ENCODE data around the gene CTH.

Gene CTH

GRCh38 chr1:70420320-70420719, 9.3 kb downstream of the CTH start:
- FAIRE-seq (no peak), DNase-seq (ENCODE audit: insufficient read length) (no peak)
- TF ChIP-seq TAF1 (IDR thresholded peaks at IDR 0.05; ENCODE audit: borderline replicate concordance, low read depth, low read length) (no peak), POLR2A (IDR thresholded peaks at IDR 0.05; ENCODE audit: low read depth, low read length) (no peak), POLR2AphosphoS5 (IDR thresholded peaks at IDR 0.05; ENCODE audit: low read depth, low read length) (no peak)

GRCh38 chr1:70426154-70427131, 15.4 kb downstream of the CTH start:
- FAIRE-seq, result no peak
- DNase-seq (ENCODE audit: insufficient read length), result no peak
- TF ChIP-seq POLR2A (IDR thresholded peaks at IDR 0.05; ENCODE audit: low read depth, low read length), result no peak
- no peak for TF ChIP-seq TAF1 (IDR thresholded peaks at IDR 0.05; ENCODE audit: borderline replicate concordance, low read depth, low read length)
- TF ChIP-seq POLR2AphosphoS5 (IDR thresholded peaks at IDR 0.05; ENCODE audit: low read depth, low read length), result no peak

GRCh38 chr1:70427976-70428375, 16.9 kb downstream of the CTH start:
- no peak for FAIRE-seq
- TF ChIP-seq POLR2A (IDR thresholded peaks at IDR 0.05; ENCODE audit: low read depth, low read length) (no peak), TAF1 (IDR thresholded peaks at IDR 0.05; ENCODE audit: borderline replicate concordance, low read depth, low read length) (no peak), POLR2AphosphoS5 (IDR thresholded peaks at IDR 0.05; ENCODE audit: low read depth, low read length) (no peak)
- DNase-seq (ENCODE audit: insufficient read length), result no peak

GRCh38 chr1:70429219-70429618, 18.2 kb downstream of the CTH start:
- DNase-seq (ENCODE audit: insufficient read length), result no peak
- TF ChIP-seq TAF1 (IDR thresholded peaks at IDR 0.05; ENCODE audit: borderline replicate concordance, low read depth, low read length) (no peak), POLR2A (IDR thresholded peaks at IDR 0.05; ENCODE audit: low read depth, low read length) (no peak), POLR2AphosphoS5 (IDR thresholded peaks at IDR 0.05; ENCODE audit: low read depth, low read length) (no peak)
- no peak for FAIRE-seq

GRCh38 chr1:70429757-70430156, 18.7 kb downstream of the CTH start:
- TF ChIP-seq POLR2A (IDR thresholded peaks at IDR 0.05; ENCODE audit: low read depth, low read length) (no peak), POLR2AphosphoS5 (IDR thresholded peaks at IDR 0.05; ENCODE audit: low read depth, low read length) (no peak), TAF1 (IDR thresholded peaks at IDR 0.05; ENCODE audit: borderline replicate concordance, low read depth, low read length) (no peak)
- DNase-seq (ENCODE audit: insufficient read length) (no peak), FAIRE-seq (no peak)

- TF ChIP-seq TAF1 (IDR thresholded peaks at IDR 0.05; ENCODE audit: borderline replicate concordance, low read depth, low read length) (no peak), POLR2AphosphoS5 (IDR thresholded peaks at IDR 0.05; ENCODE audit: low read depth, low read length) (no peak), POLR2A (IDR thresholded peaks at IDR 0.05; ENCODE audit: low read depth, low read length) (no peak)
- DNase-seq (ENCODE audit: insufficient read length) (no peak), FAIRE-seq (no peak)
These were observed 20.2 kb downstream of the CTH start for GRCh38 chr1:70431317-70431716.

GRCh38 chr1:70431874-70432273, 20.8 kb downstream of the CTH start:
- no peak for FAIRE-seq
- TF ChIP-seq TAF1 (IDR thresholded peaks at IDR 0.05; ENCODE audit: borderline replicate concordance, low read depth, low read length), result no peak
- no peak for TF ChIP-seq POLR2A (IDR thresholded peaks at IDR 0.05; ENCODE audit: low read depth, low read length)
- TF ChIP-seq POLR2AphosphoS5 (IDR thresholded peaks at IDR 0.05; ENCODE audit: low read depth, low read length), result no peak
- DNase-seq (ENCODE audit: insufficient read length), result no peak

- DNase-seq (ENCODE audit: insufficient read length) (no peak), FAIRE-seq (no peak)
- no peak for TF ChIP-seq POLR2AphosphoS5 (IDR thresholded peaks at IDR 0.05; ENCODE audit: low read depth, low read length)
- no peak for TF ChIP-seq TAF1 (IDR thresholded peaks at IDR 0.05; ENCODE audit: borderline replicate concordance, low read depth, low read length)
- no peak for TF ChIP-seq POLR2A (IDR thresholded peaks at IDR 0.05; ENCODE audit: low read depth, low read length)
These were observed 23.3 kb downstream of the CTH start for GRCh38 chr1:70434253-70434859.

GRCh38 chr1:70436622-70437251, 25.7 kb downstream of the CTH start:
- TF ChIP-seq TAF1 (IDR thresholded peaks at IDR 0.05; ENCODE audit: borderline replicate concordance, low read depth, low read length) (no peak), POLR2AphosphoS5 (IDR thresholded peaks at IDR 0.05; ENCODE audit: low read depth, low read length) (no peak), POLR2A (IDR thresholded peaks at IDR 0.05; ENCODE audit: low read depth, low read length) (no peak)
- DNase-seq (ENCODE audit: insufficient read length), result no peak
- FAIRE-seq, result no peak

- no peak for FAIRE-seq
- TF ChIP-seq POLR2A (IDR thresholded peaks at IDR 0.05; ENCODE audit: low read depth, low read length) (no peak), TAF1 (IDR thresholded peaks at IDR 0.05; ENCODE audit: borderline replicate concordance, low read depth, low read length) (no peak), POLR2AphosphoS5 (IDR thresholded peaks at IDR 0.05; ENCODE audit: low read depth, low read length) (no peak)
- no peak for DNase-seq (ENCODE audit: insufficient read length)
These were observed 27.5 kb downstream of the CTH start for GRCh38 chr1:70438529-70438928.

GRCh38 chr1:70440642-70441391, 29.7 kb downstream of the CTH start:
- FAIRE-seq, result no peak
- TF ChIP-seq POLR2A (IDR thresholded peaks at IDR 0.05; ENCODE audit: low read depth, low read length), result no peak
- no peak for TF ChIP-seq POLR2AphosphoS5 (IDR thresholded peaks at IDR 0.05; ENCODE audit: low read depth, low read length)
- no peak for TF ChIP-seq TAF1 (IDR thresholded peaks at IDR 0.05; ENCODE audit: borderline replicate concordance, low read depth, low read length)
- DNase-seq (ENCODE audit: insufficient read length), result no peak

Data from GM12892 (cell line).